DND-41 (cell line): ENCODE measurements around the gene ZNF22.
A peak's percentile ranks its signal among the peaks of the same experiment; 100 is the strongest.

Experiments
- ATAC-seq: fragments of 200-7000 bp; cut with Tn5 transposase; 3 replicates; pipeline ENCODE4 v1.9.1; 2021; ENCODE audit warnings: low read depth; ENCODE audit not compliant: insufficient read depth
- DNase-seq: peaks from one replicate; pipeline ENCODE4 v3.0.0-alpha.2; 2020
- H2AFZ ChIP-seq: 2 replicates; pipeline ENCODE4 v1.6.0; 2012; ENCODE audit warnings: low read depth, low read length
- H3K27ac ChIP-seq: 2 replicates; pipeline ENCODE4 v1.5.1; 2012; ENCODE audit warnings: low read length, inconsistent platforms
- H3K27me3 ChIP-seq: fragments of 200-600 bp; sonication (generic); 2 replicates; pipeline ENCODE4 v1.6.0; 2012; ENCODE audit warnings: low read length, mild to moderate bottlenecking, inconsistent platforms; ENCODE audit not compliant: insufficient read depth, poor library complexity
- H3K36me3 ChIP-seq: 2 replicates; pipeline ENCODE4 v1.5.1; 2012; ENCODE audit warnings: low read length, inconsistent platforms; ENCODE audit not compliant: insufficient read depth
- H3K4me1 ChIP-seq: 2 replicates; pipeline ENCODE4 v1.5.1; 2012; ENCODE audit warnings: mild to moderate bottlenecking, low read length; ENCODE audit not compliant: insufficient read depth
- H3K4me2 ChIP-seq: 2 replicates; pipeline ENCODE4 v1.6.0; 2012; ENCODE audit warnings: mild to moderate bottlenecking, moderate library complexity, low read length, inconsistent platforms; ENCODE audit not compliant: insufficient read depth
- H3K4me3 ChIP-seq, 2 experiments: fragments of 200-600 bp in 1 of 2; shearing (Covaris generic) in 1 of 2; 2 replicates each; pipeline ENCODE4 v1.5.1; 2012 to 2016; ENCODE audit warnings: inconsistent platforms in 2 of 2, low read length in 2 of 2, mild to moderate bottlenecking in 2 of 2, low read depth in 1 of 2, moderate library complexity in 1 of 2
- H3K79me2 ChIP-seq: 2 replicates; pipeline ENCODE4 v1.6.0; 2012; ENCODE audit warnings: low read length, inconsistent platforms; ENCODE audit not compliant: insufficient read depth
- H3K9ac ChIP-seq: 2 replicates; pipeline ENCODE4 v1.6.0; 2012; ENCODE audit warnings: low read depth, mild to moderate bottlenecking, inconsistent platforms, low read length, moderate library complexity
- H3K9me3 ChIP-seq: 2 replicates; pipeline ENCODE4 v1.5.1; 2012; ENCODE audit warnings: low read length, moderate library complexity, mild to moderate bottlenecking, inconsistent platforms; ENCODE audit not compliant: insufficient read depth, severe bottlenecking
- H4K20me1 ChIP-seq: 2 replicates; pipeline ENCODE4 v1.6.0; 2012; ENCODE audit warnings: low read length; ENCODE audit not compliant: insufficient read depth
- EZH2 ChIP-seq: IDR thresholded peaks from 3 replicates; pipeline ENCODE4 v1.6.1; 2012; ENCODE audit warnings: borderline replicate concordance, low read depth, mild to moderate bottlenecking, moderate library complexity, low read length, inconsistent platforms; ENCODE audit not compliant: severe bottlenecking
- TF ChIP-seq, protein P1 (sequence below): IDR thresholded peaks from 2 replicates; pipeline ENCODE4 v1.5.1; 2012; ENCODE audit warnings: borderline replicate concordance, low read length, moderate library complexity, mild to moderate bottlenecking; ENCODE audit not compliant: poor library complexity, severe bottlenecking; ENCODE audit errors: extremely low read depth

Gene ZNF22

DNA sequence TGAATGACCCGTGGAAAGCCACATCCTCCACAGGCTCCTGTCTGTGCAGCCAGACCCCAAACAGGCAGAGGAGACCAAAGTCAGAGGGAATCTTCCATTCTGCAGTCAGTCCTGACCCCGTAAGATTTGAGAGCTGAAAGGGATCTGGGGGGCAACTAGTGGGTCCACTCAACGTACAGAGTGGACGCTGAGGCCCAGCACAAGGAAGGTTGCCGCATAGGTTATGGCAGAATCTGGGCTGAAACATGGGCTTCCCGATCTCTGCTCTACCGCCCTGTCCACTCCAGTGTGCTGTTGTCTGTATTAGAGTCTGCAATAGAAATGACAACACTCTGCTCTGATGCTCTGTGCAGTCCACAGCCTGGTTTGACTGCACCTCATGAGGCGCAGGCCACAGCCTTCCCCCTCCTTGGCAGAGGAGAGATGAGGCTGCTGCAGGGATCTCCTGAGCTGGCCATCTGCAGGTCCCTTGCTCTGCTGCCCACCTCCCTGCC is 7.9 kb upstream of the ZNF22 start:
- no peak for ATAC-seq
- Histone ChIP-seq H3K27ac (no peak overlapping the region; the same call in 1 of the 2 replicates), H3K27me3 (no peaks in the 10 kb centered on the region), H3K79me2 (no peaks in the 10 kb centered on the region), H3K9me3 (no peaks in the 10 kb centered on the region), H4K20me1 (no peaks in the 10 kb centered on the region), H3K4me1 (peaks cover 42% of the 10 kb centered on the region), H3K9ac (no peak overlapping the region), H3K4me3 (no peak overlapping the region), H3K36me3 (no peaks in the 10 kb centered on the region), H3K4me2 (no peak overlapping the region), H2AFZ (no peak overlapping the region)
- no peak for DNase-seq
- TF ChIP-seq, protein P1, sequence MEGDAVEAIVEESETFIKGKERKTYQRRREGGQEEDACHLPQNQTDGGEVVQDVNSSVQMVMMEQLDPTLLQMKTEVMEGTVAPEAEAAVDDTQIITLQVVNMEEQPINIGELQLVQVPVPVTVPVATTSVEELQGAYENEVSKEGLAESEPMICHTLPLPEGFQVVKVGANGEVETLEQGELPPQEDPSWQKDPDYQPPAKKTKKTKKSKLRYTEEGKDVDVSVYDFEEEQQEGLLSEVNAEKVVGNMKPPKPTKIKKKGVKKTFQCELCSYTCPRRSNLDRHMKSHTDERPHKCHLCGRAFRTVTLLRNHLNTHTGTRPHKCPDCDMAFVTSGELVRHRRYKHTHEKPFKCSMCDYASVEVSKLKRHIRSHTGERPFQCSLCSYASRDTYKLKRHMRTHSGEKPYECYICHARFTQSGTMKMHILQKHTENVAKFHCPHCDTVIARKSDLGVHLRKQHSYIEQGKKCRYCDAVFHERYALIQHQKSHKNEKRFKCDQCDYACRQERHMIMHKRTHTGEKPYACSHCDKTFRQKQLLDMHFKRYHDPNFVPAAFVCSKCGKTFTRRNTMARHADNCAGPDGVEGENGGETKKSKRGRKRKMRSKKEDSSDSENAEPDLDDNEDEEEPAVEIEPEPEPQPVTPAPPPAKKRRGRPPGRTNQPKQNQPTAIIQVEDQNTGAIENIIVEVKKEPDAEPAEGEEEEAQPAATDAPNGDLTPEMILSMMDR: no peak
- TF ChIP-seq EZH2: no peak

DNA sequence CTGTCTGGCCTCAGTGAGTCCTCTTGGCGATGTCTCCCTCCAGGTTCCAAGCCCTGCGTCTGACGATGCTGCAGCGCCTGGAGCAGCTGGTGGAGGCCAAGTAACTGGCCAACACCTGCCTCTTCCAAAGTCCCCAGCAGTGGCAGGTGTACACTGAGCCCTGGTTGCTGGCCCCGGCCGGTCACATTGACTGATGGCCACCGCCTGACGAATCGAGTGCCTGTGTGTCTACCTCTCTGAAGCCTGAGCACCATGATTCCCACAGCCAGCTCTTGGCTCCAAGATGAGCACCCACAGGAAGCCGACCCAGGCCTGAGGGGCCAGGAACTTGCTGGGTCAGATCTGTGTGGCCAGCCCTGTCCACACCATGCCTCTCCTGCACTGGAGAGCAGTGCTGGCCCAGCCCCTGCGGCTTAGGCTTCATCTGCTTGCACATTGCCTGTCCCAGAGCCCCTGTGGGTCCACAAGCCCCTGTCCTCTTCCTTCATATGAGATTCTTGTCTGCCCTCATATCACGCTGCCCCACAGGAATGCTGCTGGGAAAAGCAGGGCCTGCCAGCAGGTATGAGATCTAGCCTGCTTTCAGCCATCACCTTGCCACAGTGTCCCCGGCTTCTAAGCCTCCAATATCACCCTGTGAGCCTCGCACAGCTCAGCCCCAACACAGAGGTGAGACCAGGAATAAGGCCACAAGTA is 7.3 kb upstream of the ZNF22 start:
- Histone ChIP-seq H3K79me2 (no peaks in the 10 kb centered on the region), H3K4me1 (peaks cover 48% of the 10 kb centered on the region), H3K9me3 (no peaks in the 10 kb centered on the region), H3K36me3 (no peaks in the 10 kb centered on the region), H2AFZ (no peak overlapping the region), H3K4me2 (no peak overlapping the region), H3K4me3 (no peak overlapping the region), H3K9ac (no peak overlapping the region), H3K27me3 (no peaks in the 10 kb centered on the region), H3K27ac (0 out of 2 replicates have a peak overlapping the region, but pooled peaks have one; percentile 32), H4K20me1 (no peaks in the 10 kb centered on the region)
- no peak for TF ChIP-seq EZH2
- TF ChIP-seq, protein P1: no peak
- no peak for DNase-seq
- no peak for ATAC-seq

DNA sequence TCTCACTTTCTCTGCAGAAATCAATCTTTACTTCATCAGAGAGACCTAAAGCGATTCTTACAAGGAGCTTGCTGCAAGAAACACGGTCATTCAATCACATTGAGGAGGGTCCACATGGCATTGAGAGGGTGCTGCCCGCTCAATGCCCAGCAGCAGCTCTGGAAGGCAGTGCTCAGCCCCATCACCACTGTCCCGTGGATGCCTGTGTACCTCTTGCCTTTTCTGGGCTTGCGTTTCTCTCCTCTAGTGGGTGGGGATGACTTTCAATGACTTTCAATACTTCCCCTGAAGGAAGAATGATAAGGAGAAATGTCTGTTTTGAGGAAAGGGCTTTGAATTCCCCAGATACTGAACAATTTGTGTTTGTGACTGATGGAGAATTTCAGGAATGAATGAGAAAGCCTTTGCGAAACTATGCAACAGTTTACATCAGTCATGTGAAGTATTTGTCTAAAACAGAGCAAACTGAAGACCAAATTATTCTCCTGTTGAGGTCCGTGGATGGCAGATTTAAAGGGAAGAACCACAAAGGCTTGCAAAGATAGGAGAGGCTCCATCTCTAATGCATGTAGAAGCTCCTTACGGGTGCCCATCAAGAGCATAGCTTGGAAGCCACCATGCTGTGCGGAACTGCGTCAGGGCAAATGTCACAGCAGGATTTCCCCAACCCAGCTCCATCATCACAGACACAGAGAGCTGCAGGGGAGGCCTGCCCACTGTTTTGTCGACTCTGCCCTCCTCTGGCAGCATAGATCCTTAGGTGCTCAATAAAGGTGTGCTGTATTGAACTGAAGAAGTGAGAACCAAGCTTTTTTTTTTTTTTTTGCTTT is 6.6 kb upstream of the ZNF22 start:
- no peak overlapping the region for H3K9ac ChIP-seq
- peak overlapping the region; percentile 87 for H3K27ac ChIP-seq
- TF ChIP-seq, protein P1: no peak
- TF ChIP-seq EZH2: no peak
- no peak overlapping the region for H3K4me2 ChIP-seq
- DNase-seq: no peak
- H3K4me1 ChIP-seq: peaks cover 52% of the 10 kb centered on the region
- no peaks in the 10 kb centered on the region for H3K9me3 ChIP-seq
- ATAC-seq: no peak
- H3K36me3 ChIP-seq: no peaks in the 10 kb centered on the region
- H3K27me3 ChIP-seq: no peaks in the 10 kb centered on the region
- no peaks in the 10 kb centered on the region for H4K20me1 ChIP-seq
- H3K79me2 ChIP-seq: no peaks in the 10 kb centered on the region
- H3K4me3 ChIP-seq: no peak overlapping the region
- H2AFZ ChIP-seq: no peak overlapping the region
